Ectodermal cell (in vitro differentiated cells): ENCODE results near the gene SEPTIN11. TPM values are rescaled to one million over a fixed set of nuclear protein-coding genes. Genes with fewer than 3 reads are reported as not detected.

Experiments used
- H3K27ac ChIP-seq: 2 replicates; pipeline ENCODE4 v1.7.0; 2013; ENCODE audit warnings: mild to moderate bottlenecking, low read depth, low read length; ENCODE audit not compliant: insufficient read depth, poor library complexity, severe bottlenecking
- H3K27me3 ChIP-seq: 2 replicates; pipeline ENCODE4 v1.7.0; 2013; ENCODE audit warnings: mild to moderate bottlenecking, low read length; ENCODE audit not compliant: insufficient read depth, control insufficient read depth, poor library complexity, severe bottlenecking
- H3K36me3 ChIP-seq: one replicate; pipeline ENCODE4 v1.7.0; 2013; ENCODE audit warnings: low read length; ENCODE audit not compliant: control insufficient read depth, insufficient read depth
- H3K4me1 ChIP-seq: one replicate; pipeline ENCODE4 v1.7.0; 2013; ENCODE audit warnings: low read length; ENCODE audit not compliant: control insufficient read depth, insufficient read depth
- H3K4me3 ChIP-seq: 2 replicates; pipeline ENCODE4 v1.7.0; 2013; ENCODE audit warnings: low read depth, low read length, control low read depth; ENCODE audit not compliant: insufficient read depth
- H3K9me3 ChIP-seq: 2 replicates; pipeline ENCODE4 v1.7.0; 2013; ENCODE audit warnings: mild to moderate bottlenecking, low read length, moderate library complexity; ENCODE audit not compliant: control insufficient read depth
- WGBS, 2 experiments: methylation state at CpG; one replicate each; pipeline ENCODE4 v1.1.7; 2013; ENCODE audit warnings: missing lambda C conversion rate in 2 of 2; 5-methylcytosine and 5-hydroxymethylcytosine counted together
- polyA plus RNA-seq, 4 experiments: library from polyadenylated mRNA; stranded (reverse); fragments of 50-300 nt; gene quantifications; one replicate each; pipeline ENCODE4 v1.2.3, GENCODE V29; 2013

Gene SEPTIN11
- 139 TPM for polyA plus RNA-seq (2013, experiment 1 of 4)
- polyA plus RNA-seq (2013, experiment 2 of 4): 146 TPM
- polyA plus RNA-seq (2013, experiment 3 of 4): 104 TPM
- polyA plus RNA-seq (2013, experiment 4 of 4): 114 TPM

DNA sequence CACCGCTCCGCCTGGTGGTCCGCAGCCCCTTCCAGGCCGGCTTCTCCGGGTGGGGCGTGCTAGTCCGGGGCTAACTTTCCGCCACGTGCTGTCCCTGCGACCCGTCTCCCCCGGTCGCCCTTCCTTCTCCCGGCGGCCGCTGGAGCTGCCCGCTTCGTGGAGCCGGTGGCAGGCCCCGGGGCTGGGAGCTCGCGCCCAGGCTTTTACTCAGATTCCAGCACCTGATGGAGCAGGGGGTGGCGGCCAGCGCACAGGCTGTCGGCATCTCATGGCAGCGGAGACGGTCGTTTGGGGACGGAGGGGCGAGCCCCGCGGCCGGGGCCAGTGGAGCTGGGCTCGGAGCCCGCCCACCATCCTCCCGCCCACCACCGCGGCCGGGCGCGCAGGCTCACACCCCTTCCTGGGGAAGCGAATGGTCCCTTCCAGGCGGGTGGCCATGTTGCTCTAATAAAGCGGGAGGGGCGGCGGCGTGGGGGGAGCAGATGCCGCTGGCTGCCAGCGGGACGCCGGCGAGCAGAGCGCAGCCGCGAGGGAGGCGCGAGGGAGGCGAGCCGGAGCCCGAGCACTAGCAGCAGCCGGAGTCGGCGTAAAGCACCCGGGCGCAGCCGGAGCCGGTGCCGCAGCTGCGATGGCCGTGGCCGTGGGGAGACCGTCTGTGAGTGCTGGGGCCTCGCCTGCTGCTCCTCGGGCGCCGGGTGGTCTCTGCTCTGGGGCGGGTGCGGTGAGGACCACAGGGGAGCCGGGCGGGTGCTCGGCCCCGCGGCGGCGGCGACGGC is at the start of gene SEPTIN11:
Gene SEPTIN11, plus strand, starts transcription at position 477 of the 776 bp plus-strand sequence. Its CDS starts 152 bp downstream, at position 629.
- Histone ChIP-seq H3K27ac (peak within 1 kb of the TSS; percentile 80), H3K27me3 (peaks cover 8% of the 10 kb centered on the region), H3K9me3 (no peaks in the 10 kb centered on the region), H3K4me3 (peak within 1 kb of the TSS; percentile 91), H3K36me3 (no peaks in the 10 kb centered on the region), H3K4me1 (peaks cover 16% of the 10 kb centered on the region)
- 0% methylated on average over 87 of the region's 87 CpGs for WGBS, 2 experiments

- no peak overlapping the region for H3K4me3 ChIP-seq
- no peaks in the 10 kb centered on the region for H3K4me1 ChIP-seq
- no peaks in the 10 kb centered on the region for H3K36me3 ChIP-seq
- WGBS, 2 experiments: 68 to 75% methylated on average over 3 of the region's 3 CpGs
- H3K9me3 ChIP-seq: no peaks in the 10 kb centered on the region
- peaks cover 32% of the 10 kb centered on the region for H3K27me3 ChIP-seq
- no peak overlapping the region for H3K27ac ChIP-seq
These were observed 47.2 kb upstream of the SEPTIN11 start for GRCh38 chr4:76902233-76902890.

GRCh38 chr4:76904646-76905190 is 44.8 kb upstream of the SEPTIN11 start:
- no peaks in the 10 kb centered on the region for H3K9me3 ChIP-seq
- H3K4me1 ChIP-seq: no peaks in the 10 kb centered on the region
- H3K27me3 ChIP-seq: peaks cover 8% of the 10 kb centered on the region
- no peaks in the 10 kb centered on the region for H3K36me3 ChIP-seq
- 73 to 77% methylated on average over 4 of the region's 4 CpGs for WGBS, 2 experiments
- H3K27ac ChIP-seq: no peak overlapping the region
- H3K4me3 ChIP-seq: no peak overlapping the region

DNA sequence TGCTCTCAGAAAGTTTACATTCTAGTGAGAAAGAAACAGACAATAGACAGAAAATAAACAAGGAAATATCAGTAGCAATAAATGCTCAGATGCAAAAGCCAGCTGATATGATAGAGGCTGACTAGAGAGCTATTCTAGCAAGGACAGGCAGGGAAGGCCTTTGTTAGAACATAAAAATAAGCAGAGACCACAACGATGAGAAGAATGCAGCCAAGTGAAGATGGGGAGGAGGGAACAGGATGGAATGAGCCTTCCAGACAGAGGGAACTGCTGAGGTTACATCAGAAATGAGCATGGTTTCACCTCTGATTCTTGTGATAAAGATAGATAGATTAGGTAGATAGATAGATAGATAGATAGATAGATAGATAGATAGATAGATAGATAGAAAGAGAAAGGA is 44.0 kb upstream of the SEPTIN11 start:
- H3K27me3 ChIP-seq: peaks cover 3% of the 10 kb centered on the region
- H3K4me3 ChIP-seq: no peak overlapping the region
- WGBS, 2 experiments: 89 to 95% methylated on average over 1 of the region's 1 CpG
- H3K27ac ChIP-seq: no peak overlapping the region
- no peaks in the 10 kb centered on the region for H3K9me3 ChIP-seq
- H3K4me1 ChIP-seq: no peaks in the 10 kb centered on the region
- no peaks in the 10 kb centered on the region for H3K36me3 ChIP-seq

DNA sequence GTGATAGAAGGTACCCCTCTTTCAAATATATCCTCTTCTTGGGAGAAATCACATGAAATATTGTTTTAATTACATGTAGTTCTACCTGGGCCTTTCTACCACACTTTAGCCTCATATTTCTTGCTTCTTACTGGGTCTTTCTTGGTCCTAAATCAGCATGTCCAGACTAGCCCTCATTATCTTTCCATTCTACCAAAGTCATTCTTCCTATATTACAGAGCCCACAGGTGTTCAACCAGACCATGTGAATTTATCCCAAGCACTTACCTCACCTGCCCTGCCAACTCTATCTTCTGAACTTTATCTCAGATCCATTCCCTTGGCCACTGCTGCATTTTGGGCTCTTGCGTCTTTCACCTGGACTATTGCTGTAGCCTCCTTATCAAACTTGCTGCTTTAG is 39.8 kb upstream of the SEPTIN11 start:
- H3K9me3 ChIP-seq: no peaks in the 10 kb centered on the region
- no peak overlapping the region for H3K4me3 ChIP-seq
- no peaks in the 10 kb centered on the region for H3K4me1 ChIP-seq
- 94 to 95% methylated on average over 1 of the region's 1 CpG for WGBS, 2 experiments
- H3K36me3 ChIP-seq: no peaks in the 10 kb centered on the region
- no peak overlapping the region for H3K27ac ChIP-seq
- no peaks in the 10 kb centered on the region for H3K27me3 ChIP-seq

DNA sequence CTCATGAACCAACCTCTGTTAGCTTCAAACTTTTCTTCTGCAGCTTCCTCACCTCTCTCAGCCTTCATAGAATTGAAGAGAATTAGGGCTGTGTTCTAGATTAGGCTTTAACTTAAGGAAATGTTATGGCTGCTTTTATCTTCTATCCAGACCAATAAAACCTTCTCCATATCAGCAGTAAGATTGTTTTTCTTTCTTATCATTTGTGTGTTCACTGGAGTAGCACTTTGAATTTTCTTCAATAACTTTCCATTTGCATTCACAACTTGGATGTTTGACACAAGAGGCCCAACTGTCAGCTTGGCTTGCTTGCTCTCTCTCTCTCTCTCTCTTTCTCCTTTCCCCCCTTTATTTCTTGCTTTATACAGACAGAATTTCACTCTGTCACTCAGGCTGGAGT is 28.8 kb upstream of the SEPTIN11 start:
- Histone ChIP-seq H3K27me3 (no peaks in the 10 kb centered on the region), H3K27ac (no peak overlapping the region), H3K9me3 (no peaks in the 10 kb centered on the region), H3K4me3 (no peak overlapping the region), H3K4me1 (no peaks in the 10 kb centered on the region), H3K36me3 (no peaks in the 10 kb centered on the region)

GRCh38 chr4:76923619-76924357 is 25.8 kb upstream of the SEPTIN11 start:
- no peak overlapping the region for H3K27ac ChIP-seq
- 84 to 85% methylated on average over 4 to 5 of the region's 5 CpGs for WGBS, 2 experiments
- H3K36me3 ChIP-seq: no peaks in the 10 kb centered on the region

GRCh38 chr4:76926841-76927240 is 22.7 kb upstream of the SEPTIN11 start:
- 86 to 92% methylated on average over 6 of the region's 6 CpGs for WGBS, 2 experiments
- Histone ChIP-seq H3K4me1 (no peaks in the 10 kb centered on the region), H3K27ac (no peak overlapping the region), H3K4me3 (no peak overlapping the region), H3K36me3 (no peaks in the 10 kb centered on the region), H3K27me3 (no peaks in the 10 kb centered on the region), H3K9me3 (no peaks in the 10 kb centered on the region)

More at GRCh38 chr4:76923619-76924357, 25.8 kb upstream of the SEPTIN11 start:
- H3K4me3 ChIP-seq: no peak overlapping the region
- no peaks in the 10 kb centered on the region for H3K27me3 ChIP-seq
- no peaks in the 10 kb centered on the region for H3K4me1 ChIP-seq
- H3K9me3 ChIP-seq: no peaks in the 10 kb centered on the region

DNA sequence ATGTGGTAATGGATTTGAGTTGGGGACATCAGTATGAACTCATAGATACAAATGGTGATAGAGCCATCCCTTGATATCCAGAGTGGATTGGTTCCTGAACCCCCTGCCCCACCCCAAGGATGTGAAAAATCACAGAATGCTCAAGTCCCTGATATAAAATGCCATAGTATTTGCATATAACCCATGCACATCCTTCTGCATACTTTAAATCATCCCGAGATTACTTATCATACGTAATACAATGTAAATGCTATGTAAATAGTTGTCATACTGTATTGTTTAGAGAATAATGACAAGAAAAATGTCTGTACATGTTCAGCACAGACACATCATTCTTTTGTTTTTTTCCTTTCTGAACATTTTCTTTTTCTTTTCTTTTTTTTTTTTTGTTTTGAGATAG is 18.9 kb upstream of the SEPTIN11 start:
- Histone ChIP-seq H3K9me3 (no peaks in the 10 kb centered on the region), H3K4me3 (no peak overlapping the region), H3K27me3 (no peaks in the 10 kb centered on the region), H3K4me1 (no peaks in the 10 kb centered on the region), H3K36me3 (no peaks in the 10 kb centered on the region), H3K27ac (no peak overlapping the region)
- WGBS, 2 experiments: 83 to 100% methylated on average over 1 to 2 of the region's 2 CpGs

DNA sequence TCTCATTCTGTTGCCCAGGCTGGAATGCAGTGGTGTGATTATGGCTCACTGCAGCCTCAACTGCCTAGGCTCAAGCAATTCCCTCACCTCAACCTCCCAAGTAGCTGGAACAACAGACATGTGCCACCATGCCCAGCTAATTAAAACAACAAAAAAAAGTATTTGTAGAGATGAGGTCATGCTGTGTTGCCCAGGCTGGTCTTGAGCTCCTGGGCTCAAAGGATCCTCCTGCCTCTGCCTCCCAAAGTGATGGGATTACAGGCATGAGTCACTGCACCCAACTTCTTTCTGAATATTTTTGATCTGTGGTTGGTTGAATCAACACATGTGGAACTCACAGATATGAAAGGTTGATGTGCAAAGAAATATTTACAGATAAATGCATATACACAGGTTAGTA is 18.5 kb upstream of the SEPTIN11 start:
- no peaks in the 10 kb centered on the region for H3K36me3 ChIP-seq
- H3K27ac ChIP-seq: no peak overlapping the region
- no peaks in the 10 kb centered on the region for H3K4me1 ChIP-seq
- H3K4me3 ChIP-seq: no peak overlapping the region
- H3K27me3 ChIP-seq: no peaks in the 10 kb centered on the region
- H3K9me3 ChIP-seq: no peaks in the 10 kb centered on the region
